GM12891 (cell line): Measurements from ENCODE around the gene STXBP6.

ENCODE experiments used
- POLR2A ChIP-seq: IDR thresholded peaks from 2 replicates; pipeline ENCODE4 v1.6.1; 2011; ENCODE audit warnings: low read depth, low read length, control low read depth
- POLR2AphosphoS5 ChIP-seq: IDR thresholded peaks from 2 replicates; pipeline ENCODE4 v1.6.1; 2011; ENCODE audit warnings: low read depth, low read length, control low read depth
- POU2F2 ChIP-seq: IDR thresholded peaks from 2 replicates; pipeline ENCODE4 v1.6.1; 2011; ENCODE audit warnings: low read depth, mild to moderate bottlenecking, control low read depth, low read length, moderate library complexity
- SPI1 ChIP-seq: IDR thresholded peaks from 2 replicates; pipeline ENCODE4 v1.6.1; 2011; ENCODE audit warnings: low read depth, low read length, control low read depth
- TAF1 ChIP-seq: IDR thresholded peaks from 2 replicates; pipeline ENCODE4 v1.6.1; 2011; ENCODE audit warnings: low read depth, low read length, control low read depth

DNA sequence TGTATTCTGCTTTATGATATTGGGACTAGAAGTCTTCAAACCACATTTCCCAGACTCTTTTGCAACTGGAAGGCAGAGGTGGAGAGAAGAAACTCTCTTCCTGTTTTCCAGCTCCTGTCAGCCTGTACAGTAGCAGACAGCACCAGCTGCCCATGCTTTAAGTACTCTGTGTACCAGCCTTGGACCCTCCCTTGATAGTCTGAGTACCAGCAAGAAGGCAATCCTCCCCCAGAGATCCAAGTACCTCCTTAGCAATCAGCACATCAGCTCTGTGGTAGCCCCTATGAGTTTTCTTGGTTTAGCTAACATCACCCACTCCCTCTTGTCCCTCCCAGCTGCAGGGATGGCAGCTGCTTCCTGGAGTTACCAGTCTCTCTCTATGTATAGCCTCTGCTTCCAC lies 56.3 kb downstream of the STXBP6 start:
- TF ChIP-seq POLR2AphosphoS5 (no peak), TAF1 (no peak), POLR2A (no peak), SPI1 (no peak), POU2F2 (no peak)
